22Rv1 (cell line): ENCODE results near the gene FGFBP2.

Source experiments
- ZFX ChIP-seq: fragments of 450-650 bp; IDR thresholded peaks from 2 replicates; pipeline ENCODE4 v1.6.1; 2017; ENCODE audit warnings: antibody characterized with exemption, borderline replicate concordance
- TF ChIP-seq, protein P1 (sequence below): fragments of 450-650 bp; IDR thresholded peaks from 2 replicates; pipeline ENCODE4 v1.5.1; 2017; ENCODE audit warnings: mild to moderate bottlenecking

DNA sequence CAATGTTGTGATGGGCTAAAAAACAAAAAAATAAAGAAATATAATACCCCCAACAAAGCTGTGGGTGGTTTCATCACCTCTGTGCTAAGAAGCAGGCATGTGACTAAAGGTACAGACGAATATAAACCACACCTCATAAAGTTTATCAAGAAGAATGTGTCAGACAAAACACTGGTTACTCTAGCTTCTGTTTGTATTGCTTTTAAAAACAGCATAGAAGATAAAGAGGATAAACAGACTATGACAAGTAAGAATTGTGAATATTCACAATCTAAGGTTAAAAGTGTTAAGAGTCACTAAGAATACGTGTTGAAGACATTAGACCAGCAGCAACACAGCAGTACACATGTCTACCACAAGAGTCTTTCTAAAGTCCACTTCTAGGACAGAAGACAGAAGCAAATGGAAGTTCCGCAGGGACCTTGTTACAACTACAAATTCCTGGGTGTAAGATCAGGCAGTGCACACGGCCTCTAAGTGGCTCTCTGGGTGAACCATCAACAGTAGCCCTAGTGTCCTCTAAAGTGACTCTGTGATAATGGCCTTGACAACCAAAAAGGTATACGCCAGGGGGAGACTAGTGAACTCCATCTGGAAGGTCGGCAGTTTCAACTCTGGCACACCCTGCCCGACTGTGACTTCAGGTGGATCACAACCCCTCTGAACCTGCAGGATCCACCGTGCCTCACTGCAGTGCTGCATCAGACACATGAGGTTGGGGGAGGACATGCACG, 8.3 kb upstream of the FGFBP2 start:
- TF ChIP-seq, protein P1, sequence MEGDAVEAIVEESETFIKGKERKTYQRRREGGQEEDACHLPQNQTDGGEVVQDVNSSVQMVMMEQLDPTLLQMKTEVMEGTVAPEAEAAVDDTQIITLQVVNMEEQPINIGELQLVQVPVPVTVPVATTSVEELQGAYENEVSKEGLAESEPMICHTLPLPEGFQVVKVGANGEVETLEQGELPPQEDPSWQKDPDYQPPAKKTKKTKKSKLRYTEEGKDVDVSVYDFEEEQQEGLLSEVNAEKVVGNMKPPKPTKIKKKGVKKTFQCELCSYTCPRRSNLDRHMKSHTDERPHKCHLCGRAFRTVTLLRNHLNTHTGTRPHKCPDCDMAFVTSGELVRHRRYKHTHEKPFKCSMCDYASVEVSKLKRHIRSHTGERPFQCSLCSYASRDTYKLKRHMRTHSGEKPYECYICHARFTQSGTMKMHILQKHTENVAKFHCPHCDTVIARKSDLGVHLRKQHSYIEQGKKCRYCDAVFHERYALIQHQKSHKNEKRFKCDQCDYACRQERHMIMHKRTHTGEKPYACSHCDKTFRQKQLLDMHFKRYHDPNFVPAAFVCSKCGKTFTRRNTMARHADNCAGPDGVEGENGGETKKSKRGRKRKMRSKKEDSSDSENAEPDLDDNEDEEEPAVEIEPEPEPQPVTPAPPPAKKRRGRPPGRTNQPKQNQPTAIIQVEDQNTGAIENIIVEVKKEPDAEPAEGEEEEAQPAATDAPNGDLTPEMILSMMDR: no peak
- TF ChIP-seq ZFX: no peak
